MM.1S (cell line): ENCODE measurements around the gene SLC25A48.

Source experiments
- CTCF ChIP-seq: fragments of 300-600 bp; sonication (generic); IDR thresholded peaks from 2 replicates; pipeline ENCODE4 v1.5.1; 2016; ENCODE audit warnings: antibody characterized with exemption, low read length, mixed read lengths
- EZH2 ChIP-seq: fragments of 300-600 bp; sonication (generic); optimal IDR thresholded peaks from 2 replicates; pipeline ENCODE3; 2017; ENCODE audit warnings: low read depth, mild to moderate bottlenecking, antibody characterized with exemption, low read length, mixed read lengths

- no peak for TF ChIP-seq CTCF
- TF ChIP-seq EZH2: no peak
Measured at GRCh38 chr5:135871268-135871915, 36.9 kb downstream of the SLC25A48 start.
